NCI-H1694 treated with DMSO at 0.1 percent for 48 hours (cell line): ENCODE data around the gene MAPRE3.

Source experiments
- DNase-seq: peaks from one replicate; lab custom pipeline; 2025; lab: John Stamatoyannopoulos, UW

The MAPRE3 gene

DNA sequence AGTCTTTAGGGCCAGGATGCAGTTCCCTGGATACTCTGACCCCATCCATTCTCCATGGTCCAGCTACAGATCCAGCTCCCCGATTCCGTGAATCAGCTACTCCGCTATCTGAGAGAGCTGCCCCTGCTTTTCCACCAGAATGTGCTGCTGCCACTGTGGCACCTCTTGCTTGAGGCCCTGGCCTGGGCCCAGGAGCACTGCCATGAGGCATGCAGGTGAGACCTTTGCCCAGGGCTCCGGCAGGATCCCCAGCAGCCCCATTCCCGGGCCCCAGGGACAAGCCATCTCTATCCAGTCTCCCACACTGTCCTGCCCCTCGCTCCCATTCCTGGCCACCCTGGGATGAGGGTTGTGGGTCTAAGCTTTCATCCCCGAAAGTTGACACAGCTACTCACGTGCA is 69.8 kb downstream of the MAPRE3 start:
- no peak for DNase-seq

DNA sequence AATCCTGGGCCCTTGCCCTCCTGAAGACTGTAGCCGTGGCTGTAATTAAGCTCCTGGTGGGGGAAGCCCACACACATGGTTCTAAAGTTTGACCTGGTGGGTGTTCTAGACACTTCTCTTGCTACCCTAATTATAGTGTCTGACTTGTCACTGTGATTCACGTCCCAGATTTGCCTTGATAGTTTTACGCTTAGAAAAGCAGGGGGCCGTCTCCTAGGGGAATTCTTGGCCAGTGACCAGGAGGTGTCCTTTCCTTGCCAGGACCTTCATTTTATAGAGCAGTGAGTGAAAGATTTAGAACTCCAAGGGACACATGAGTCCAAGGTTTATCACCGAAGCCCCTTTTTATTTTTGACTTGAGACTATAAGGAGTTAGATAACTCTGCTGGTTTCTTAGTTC is 71.3 kb downstream of the MAPRE3 start:
- no peak for DNase-seq

DNA sequence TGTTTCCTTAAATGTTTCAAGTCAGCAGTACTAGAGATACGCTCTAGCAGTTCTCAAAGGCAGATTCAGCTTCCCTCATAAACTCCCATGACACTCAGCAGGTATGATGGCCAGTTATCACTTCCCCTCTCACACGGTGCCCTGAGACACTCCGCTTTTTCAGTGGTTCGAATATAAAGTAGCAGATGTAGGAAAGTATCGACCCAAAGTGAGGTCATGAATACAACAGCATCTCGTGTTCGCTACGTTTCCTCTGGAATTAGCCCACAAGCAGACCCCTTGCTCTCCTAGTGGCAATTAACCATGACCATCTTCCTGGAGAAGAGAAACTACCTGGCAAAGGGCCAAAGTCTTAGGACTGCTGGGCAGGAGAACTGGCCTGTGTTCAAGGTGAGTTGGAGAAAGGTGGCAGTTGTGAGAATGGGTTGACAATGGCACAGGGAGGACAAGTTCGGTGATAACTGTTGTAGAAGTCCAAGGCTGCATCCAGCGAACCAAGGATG is 71.8 kb downstream of the MAPRE3 start:
- no peak for DNase-seq

DNA sequence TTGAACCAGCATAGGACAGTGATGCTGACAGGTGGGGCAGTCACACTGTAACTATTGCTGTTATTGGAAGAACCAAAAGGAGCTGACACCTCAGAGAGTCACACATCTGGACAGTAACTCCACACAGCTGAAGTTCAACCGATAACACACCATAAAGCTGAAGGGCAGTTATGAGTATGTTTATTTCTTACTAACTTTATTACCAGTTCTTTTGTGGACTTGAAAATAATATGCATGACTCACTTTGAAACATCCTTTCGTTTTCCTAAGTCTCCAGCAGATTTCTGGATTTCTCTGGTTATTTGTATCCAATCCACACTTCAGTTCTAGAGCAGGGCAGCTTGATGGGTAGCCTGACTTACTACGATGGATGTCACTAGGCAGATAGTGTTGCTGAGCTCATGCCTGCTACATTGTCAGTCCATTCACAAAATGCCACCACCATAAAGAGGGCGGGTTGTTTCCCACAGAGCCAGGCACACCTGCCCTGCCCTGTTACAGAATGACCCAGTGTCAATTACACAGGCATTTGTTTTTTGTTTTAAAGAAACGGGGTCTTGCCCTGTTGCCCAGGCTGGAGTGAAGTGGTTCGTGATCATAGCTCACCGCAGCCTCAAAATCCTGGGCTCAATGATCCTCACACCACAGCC is 72.7 kb downstream of the MAPRE3 start:
- no peak for DNase-seq

DNA sequence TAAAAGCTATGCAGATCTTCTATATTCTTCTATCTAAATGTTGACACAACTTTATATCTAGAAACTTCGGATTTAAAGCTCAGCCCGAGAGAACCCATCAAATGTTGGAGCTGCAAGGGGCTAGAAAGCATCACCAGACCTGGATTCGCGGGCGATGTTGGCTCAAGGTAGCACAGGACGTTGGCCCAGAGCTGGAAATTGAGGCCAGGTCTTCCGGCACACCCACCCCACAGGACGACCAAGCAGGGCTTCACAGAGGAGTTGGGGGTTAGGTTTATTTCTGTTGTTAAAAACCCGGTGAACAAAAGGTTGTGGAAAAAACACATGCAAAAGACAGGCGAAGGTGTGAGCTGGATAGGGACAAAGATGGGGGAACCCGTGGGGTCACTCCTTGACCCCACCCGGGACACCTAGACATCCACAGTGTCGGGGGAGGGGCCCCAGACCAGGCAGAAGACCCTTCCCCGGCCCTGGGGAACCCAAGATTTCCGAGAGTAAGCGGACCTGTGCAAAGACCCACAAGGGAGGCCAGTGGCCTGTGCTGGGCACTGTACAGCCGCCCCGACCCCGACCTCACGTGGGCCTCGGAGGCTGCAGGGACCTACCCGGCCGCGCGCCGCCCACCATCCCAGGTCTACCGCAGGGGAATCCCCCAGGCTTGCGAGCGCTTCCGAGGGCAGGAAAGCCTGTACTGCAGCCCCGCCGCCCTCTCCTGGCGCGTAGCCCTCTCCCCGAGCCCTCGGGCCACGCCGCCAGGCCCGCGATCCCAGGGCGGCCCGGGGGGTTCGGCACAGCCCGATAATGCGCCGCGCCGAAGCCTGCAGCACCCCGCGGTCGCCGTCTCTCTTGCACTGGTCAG is 79.2 kb downstream of the MAPRE3 start:
- no peak for DNase-seq

DNA sequence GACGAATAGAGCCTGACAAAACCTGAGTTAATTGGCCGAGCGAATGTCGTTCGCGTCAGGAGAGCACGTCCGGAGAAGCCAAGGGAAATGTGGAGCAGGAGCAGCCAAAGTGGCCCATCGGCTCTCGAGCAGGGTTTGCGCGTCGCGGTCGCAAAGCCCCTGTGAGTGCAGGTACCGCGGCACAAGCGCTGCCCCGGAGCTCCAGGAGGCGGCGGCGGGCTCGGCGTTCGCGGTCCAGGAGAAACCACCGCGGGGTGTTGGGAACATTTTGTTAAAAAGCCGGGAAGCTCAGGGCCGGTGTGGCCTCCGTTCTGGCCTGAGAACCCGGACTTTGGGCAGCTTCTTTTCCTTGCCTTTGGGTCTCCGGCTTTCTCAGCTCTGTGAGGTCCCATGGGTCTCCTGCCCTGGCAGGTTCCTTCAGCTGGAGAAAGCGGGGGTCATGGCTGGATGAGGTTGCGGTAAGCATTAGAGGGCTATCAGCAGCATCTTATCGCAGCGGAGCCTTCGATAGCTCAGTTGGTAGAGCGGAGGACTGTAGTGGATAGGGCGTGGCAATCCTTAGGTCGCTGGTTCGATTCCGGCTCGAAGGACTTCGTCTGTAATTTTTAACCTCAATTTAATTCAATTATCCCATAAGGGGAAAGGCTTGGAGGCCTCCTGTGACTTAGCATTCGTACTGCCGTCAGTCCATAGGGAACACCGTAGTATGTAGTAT is 80.0 kb downstream of the MAPRE3 start:
- DNase-seq, result peak; percentile 97

DNA sequence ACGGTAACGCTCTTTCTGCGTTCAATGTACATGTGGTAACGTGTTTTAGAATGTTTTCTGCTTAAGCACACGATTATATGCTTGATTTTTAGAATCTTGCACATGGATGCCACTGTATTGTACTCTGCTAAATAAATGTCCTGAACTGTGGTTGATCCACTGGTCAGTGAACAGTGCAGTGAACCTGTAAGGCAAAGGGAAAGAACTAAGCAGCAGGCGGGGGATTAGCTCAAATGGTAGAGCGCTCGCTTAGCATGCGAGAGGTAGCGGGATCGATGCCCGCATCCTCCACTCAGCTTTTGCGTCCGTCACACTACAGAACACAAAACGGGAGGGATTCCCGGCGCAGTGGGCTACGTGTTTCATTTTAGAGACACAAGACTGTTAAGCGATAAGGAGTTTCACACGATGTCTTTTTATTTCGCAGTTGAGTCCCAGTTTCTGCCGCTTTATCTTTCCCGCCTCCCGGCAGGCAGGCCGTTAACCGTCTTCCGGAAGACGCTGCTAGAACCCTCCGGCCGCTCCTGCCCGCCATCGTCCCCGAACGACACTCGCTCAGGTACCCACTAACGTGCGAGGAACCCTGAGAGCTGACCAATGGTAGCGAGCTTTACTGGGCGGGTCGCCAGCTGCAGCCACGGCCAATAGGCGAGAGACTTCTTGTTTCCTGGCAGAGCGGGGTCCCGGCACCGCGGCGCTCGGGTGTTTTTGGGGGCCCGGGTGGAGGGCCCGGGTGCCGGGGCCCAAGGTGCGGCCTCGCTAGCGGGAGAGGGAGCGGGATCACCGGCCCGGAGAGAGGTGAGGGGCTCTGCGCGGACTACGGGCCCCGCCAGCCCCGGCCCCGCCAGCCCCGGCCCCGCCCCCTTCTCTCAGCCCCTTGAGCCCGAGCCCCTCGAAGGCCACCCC is 80.8 kb downstream of the MAPRE3 start, which contains the start of gene AGBL5:
Gene AGBL5 (plus strand): TSS at position 673 of the 906 bp plus-strand sequence. CDS start 1,291 bp downstream, outside the sequence.
- peak; percentile 95 for DNase-seq

DNA sequence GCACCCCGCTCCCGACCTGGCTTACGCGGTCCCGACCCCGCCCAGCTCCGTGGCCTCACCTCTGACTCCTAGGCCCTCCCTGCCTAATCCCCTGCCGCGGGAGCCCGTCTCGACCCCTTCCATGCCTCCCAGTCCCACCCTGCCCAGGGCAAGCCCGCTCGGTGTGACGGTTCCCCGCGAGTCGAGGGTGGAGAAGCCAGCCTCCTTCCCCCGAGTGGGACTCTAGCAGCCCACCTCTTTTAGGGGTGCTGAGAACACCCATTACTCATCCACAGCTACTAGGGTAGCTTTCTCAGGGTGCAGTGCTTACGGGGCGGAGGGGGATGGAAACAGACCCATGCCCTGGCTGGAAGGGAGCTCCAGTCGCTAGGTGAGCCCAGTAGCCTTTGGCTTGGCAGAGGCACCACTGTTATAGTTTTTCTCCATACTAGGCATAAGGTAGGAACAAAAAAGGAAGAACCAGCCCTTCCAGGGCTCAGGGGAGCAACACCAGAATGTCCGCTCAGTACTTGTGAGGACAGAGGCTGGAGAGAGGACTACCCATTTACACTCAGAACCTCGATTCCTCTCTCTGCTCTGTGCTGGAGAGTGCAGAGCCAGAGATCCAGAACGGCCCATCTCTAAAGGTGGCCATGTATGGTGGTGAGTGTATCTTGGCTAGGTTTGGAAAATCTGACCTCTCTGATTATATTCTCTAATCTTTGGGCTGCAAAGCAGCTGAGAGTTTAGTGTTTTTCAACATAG is 81.6 kb downstream of the MAPRE3 start:
- DNase-seq, result no peak

DNA sequence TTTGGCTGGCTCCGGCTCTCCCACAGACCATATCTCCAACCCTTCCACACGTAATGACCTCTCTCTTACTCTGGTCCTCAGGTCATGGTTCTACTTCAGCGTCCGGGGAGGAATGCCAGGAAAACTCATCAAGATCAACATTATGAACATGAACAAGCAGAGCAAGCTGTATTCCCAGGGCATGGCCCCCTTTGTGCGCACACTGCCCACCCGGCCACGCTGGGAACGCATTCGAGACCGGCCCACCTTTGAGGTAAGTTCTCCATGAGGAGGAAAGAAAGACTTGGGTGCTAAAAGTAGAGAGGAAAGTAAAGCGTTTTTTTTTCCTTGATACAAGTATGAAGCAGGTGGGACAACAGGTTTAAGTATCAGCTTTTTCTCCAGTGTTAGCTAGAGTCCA is 82.9 kb downstream of the MAPRE3 start:
- no peak for DNase-seq

DNA sequence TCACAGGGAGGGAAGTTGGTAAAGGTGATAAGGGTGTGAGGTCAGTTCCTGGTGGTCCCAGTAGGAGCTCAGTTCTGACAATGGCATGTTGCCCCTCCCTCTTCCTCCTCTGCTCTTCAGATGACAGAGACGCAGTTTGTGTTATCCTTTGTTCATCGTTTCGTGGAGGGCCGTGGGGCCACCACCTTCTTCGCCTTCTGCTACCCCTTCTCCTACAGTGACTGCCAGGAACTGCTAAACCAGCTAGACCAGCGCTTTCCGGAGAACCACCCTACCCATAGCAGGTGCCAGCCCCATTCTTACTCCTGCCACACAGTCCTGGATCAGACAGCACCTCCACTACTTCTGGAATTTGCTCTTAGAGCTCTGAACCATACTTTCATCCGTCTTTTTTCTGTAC is 83.3 kb downstream of the MAPRE3 start:
- DNase-seq, result no peak

DNA sequence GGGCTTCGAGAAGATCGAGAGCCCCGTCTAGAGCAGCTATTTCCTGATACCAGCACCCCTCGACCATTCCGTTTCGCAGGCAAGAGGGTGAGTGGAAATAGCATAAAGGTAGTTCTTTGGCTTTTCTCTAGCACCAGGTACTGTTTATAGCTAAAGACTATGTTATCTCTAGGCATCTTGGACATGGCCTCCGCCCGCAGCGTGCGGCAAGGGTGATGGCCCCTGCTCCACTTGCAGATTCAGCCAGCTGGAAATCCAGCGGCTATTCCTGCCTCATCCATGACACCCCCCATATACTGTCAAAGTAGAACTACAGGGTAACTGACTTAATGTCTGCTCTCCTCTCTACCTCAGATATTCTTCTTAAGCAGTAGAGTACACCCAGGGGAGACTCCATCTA is 84.3 kb downstream of the MAPRE3 start:
- no peak for DNase-seq

DNA sequence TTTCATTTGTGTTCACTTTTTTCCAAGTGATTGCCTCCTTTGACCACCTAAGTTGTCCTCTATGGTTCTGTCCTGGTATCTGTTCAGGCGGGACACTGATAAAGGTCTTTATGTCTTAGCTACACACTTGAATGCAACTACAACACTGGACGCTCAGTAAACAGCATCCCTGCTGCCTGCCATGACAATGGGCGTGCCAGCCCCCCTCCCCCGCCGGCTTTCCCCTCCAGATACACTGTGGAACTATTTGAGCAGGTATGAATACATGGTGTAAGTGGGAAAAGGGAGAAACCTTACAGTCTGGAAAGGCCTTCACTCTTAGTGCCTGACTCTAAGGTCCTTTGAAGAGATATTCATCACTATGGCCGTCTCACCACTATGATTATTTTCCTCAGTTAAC is 86.7 kb downstream of the MAPRE3 start:
- DNase-seq, result no peak

DNA sequence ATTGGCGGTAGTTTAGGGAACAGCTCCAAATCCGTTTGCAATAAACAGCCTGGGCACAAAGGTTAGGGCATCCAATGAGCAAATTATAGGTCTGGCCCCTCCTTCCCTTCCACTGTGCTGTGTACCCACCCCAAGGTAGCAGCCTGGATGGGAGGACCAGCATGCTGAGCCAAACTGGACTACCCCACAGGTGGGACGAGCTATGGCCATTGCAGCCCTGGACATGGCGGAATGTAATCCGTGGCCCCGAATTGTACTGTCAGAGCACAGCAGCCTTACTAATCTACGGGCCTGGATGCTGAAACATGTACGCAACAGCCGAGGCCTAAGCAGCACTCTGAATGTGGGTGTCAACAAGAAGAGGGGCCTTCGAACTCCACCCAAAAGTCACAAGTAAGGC is 87.8 kb downstream of the MAPRE3 start:
- DNase-seq, result no peak

DNA sequence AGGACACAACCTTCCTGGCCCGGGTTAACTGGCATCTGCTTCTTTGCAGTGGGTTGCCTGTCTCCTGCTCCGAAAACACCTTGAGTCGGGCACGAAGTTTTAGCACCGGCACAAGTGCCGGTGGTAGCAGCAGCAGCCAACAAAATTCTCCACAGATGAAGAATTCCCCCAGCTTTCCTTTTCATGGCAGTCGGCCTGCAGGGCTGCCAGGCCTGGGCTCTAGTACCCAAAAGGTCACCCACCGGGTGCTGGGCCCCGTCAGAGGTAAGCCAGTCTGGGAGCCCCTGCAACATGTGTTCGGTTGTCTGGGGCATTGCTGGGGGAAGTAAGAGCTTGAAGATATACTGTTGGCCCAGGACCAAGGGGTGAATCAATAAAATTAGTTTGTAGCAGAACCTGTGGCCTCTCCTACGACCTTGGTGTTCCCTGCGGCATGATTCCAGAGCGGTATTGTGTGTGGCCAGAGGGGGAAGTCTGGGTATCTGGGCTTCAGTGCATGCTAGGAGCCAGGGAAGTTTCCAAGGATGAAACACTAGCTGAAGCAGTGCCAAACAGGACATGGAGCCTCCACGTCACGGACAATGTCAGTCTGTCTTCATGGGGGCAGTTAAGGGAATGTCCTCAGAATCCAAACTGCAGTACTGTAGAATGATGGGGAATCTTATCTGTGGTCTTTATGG is 88.8 kb downstream of the MAPRE3 start:
- no peak for DNase-seq

DNA sequence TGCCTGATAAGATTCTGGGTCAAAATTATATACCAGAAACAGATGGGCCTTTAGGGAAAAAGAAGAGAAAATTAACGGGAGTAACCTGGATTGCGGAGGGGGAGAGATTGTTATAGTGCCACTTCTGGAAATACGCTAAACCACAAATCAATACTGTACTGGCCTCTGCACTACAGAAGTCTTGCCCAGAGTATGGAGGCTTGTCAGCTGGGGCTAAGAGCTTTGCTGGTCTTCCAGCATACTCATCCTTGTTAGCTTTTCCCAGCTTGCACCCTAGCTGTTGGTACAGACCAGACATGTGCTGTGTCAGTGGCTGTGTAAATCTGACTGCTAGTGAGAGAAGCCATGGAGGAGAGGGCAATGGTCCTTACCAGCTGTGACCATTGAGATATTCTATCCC is 89.9 kb downstream of the MAPRE3 start:
- DNase-seq, result no peak

DNA sequence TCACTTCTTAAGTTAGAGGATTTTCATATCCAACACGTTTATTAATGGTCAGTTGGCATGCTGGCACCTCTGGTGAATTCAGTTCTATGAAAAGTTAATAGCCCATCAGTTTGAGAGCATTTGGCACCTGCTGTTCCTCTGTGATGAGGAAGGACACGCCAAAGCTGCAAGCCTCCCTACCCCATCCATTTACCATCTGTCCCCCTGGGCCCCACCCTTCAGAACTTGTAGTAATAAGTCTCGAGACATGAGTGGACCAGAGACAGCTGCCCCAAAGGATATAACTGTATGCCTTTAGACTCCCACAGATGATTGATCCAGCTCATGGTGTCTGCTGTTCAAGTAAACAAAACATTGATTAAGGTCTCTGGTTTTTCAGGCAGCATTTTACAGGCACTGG is 94.7 kb downstream of the MAPRE3 start:
- DNase-seq, result no peak

DNA sequence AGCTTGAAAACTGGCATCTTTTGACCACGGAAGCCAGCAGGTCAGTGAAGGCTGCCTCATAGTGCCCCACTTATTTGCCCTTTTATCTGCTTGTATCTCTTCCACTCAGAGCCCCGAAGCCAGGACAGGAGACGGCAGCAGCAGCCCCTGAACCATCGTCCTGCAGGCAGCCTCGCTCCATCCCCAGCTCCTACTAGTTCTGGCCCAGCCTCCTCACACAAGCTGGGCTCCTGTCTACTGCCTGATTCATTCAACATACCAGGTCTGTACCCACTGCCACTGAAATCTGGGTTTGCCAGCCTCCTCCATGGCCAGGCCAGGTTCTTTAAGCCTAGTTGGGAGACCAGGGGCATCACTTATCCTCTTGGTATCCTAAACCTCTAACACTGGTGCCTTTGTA is 96.9 kb downstream of the MAPRE3 start:
- no peak for DNase-seq

DNA sequence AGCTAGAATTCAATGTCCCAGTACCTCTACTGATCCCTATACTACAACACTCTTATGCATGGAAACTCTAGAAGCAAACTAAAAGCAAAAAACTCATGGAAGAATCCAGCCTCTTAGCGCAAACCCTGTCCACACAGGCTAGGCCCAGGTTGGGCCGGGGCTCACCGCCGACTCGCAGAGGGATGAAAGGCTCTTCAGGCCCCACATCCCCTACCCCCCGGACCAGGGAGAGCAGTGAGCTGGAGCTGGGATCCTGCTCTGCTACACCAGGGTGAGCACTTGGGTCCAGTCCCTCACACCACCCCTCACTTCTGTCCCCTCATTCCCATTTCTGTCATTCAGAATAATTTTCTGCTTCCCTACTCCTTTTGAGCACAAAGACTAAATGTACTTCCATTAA is 99.0 kb downstream of the MAPRE3 start:
- DNase-seq, result no peak

DNA sequence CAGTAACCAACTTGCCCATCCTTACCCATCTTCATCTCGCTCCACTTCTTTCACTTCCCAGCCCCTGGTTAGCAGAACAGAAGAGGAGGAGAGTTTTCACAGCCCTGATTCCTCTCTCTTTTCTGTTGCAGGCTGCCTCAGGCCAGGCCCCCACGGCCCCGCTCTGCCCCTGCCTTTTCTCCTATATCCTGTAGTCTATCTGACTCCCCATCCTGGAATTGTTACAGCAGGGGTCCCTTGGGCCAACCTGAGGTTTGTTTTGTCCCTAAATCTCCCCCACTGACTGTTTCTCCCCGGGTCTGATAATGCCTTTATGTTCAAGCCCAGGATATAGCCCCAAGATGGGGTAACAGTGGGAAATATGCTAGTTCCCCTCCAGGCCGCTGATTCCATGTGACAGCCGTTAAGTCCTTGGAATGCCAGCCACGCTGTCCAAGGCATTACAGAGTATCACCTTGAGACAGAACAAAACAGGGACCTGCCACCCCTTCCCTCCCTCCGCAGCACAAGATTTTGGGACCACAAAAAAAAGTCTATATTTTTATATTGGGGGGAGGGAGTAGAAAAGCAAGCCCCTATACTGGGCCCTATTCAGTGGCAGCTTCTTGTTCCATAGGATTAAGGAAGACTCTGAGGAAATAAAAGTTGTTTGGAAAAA is 99.7 kb downstream of the MAPRE3 start:
- no peak for DNase-seq
